Hematopoietic multipotent progenitor cell treated with erythropoietin and hydrocortisone succinate and interleukin-3 and kit ligand, for 6 days (in vitro differentiated cells): Measurements from ENCODE around the gene SLC35B2.

Source experiments
- DNase-seq: peaks from one replicate; pipeline ENCODE4 v3.0.0-alpha.2; 2015

SLC35B2 gene

DNA sequence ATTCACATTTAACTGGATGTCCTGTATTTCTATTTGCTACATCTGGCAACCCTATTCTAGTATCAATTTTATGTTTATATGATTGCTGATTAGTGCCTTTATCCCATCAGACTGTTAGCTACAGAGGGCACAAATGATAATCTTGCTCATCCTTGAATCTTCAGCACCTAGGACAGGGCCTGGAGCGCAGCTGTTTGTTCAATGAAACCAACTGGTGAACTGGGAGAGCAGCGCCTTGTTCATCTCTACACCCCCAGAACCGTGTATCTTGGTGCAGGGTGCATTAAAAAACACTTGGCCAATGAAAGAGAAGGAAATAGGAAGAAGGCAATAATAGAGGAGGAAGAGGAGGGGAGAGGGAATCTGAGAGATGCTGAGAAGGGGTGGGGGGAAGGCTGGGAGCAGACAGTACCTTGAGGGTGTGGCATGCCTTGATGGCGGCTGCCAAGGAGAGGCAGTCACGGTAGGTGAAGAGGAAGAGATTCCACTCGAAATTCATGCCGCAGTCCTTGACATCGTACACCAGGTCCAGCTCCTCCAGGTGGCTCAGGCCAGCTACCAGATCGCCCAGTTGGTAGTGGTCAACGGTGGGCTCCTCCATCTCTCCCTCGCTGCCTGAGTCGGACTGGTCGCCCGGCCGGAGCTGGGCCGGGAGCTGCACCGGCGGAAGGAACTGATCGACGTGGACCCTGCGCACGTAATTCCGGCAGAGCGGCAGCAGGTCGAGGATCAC, 28.4 kb upstream of the SLC35B2 start:
- DNase-seq, result peak; percentile 62

DNA sequence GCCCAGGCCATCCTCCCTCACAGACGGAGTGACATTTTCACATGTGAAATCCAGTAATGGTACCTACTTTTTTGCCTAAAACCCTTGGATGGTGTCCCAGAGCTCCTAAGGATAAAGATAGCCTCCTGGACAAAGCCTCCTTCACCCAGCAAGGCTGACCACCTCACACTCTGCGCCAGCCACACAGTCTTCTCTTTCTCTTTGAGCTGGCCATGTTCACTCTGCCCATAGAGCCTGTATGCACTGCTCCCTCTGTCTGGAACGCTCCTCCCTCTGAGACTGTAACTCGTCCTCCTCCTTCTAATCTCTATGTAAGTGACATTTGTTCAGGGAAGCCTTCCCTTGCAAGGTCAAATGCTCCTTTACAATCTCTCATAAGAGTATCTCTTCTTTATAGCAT, 27.5 kb upstream of the SLC35B2 start:
- no peak for DNase-seq

DNA sequence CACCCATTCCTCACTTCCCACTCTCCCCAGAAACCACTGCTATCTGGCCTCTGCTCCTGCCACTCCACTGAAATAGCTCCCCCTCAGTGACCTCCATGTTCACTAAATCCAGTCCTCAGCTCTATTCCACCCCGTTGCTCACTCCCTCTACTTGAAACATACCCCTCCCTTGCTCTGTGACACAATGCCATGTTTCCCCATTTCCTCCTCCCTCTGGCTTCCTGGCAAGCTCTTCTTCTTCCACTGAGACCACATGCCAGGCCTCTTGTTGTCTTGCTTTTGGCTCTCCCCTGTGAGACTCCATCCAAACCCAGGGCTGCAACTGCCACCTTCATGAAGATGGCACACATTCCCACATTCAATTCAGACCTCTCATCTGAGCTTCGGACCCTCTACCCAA, 26.8 kb upstream of the SLC35B2 start:
- DNase-seq, result no peak

DNA sequence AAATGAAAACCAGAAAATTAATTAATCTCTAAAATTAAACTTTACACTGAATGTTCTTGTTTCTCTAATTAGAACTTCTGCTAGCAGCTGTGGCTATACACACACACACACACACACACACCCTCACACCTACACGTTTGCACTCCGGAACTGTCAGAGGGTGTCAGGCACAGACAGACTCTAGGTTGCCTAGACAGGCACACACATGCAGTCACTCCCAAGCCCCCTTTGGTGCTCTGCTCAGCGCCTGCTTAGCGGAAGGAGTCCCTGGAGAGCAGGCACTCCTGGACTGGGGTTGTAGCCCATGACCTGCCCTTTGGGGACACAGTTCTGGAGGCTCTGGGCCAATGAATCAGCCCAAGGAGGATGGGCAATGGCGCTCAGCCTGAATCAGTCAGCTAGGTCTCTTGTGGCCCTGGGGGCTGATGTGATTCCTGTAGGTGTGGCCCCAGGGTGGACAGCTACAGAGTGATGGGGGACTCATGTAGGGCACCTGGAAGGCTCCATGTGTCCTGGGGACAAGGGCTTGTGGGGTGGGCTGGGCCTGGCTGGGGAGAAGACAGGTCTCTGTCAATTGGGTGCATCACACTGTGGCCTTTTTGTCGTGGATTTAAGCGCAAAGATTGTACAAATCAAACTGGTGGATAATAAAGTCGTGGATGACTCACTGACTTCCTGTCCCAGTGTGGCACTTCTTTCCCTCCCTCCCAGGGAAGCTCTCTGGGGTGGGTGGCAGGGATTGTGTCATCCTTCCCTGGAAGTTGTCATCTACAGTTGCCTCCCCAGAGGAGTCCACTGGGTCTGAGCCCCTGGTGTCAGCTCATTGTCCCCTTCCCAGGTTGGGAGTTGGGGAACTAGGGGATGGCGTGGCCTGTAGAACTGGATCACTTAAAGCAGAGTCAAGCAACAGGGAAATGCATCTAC, 21.7 kb upstream of the SLC35B2 start:
- no peak for DNase-seq

DNA sequence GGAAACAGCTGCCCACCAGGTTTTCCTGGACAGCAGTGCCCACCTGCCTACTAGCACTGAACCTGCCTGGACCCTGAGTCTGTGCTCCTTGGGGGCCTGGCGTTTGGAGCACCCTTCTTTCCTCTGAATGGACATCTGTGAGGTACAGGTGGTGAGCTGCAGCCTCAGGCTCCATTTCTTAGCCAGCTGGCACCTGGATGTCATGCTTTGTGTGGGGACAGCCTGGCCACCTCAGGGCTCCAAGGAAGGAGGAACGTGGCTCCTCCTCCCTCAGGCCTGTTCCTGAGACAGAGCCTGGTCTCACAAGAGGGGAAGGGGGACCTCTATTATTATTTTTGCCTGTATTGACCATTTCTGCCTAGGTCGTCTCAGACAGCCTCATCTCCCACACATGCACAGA, 21.0 kb upstream of the SLC35B2 start:
- no peak for DNase-seq

DNA sequence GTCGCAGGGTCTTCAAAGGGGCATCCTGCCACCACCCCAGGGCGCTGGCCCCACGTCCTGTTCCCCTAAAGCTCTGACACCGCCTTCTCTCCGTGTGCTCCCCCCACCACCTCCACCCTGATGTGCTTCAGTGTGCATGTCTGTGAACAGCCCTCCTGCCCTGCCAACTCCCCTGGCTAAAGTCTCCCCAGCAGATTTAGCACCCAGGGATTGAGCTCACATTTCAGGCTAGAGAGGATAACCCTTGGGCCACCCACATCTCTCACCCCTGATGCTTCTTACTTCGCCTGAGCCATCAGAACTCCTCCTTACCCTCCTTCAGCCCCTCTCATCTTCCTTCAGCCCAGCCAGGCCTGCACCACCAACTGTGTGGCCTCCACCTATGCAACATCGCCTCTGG, 20.4 kb upstream of the SLC35B2 start:
- no peak for DNase-seq

DNA sequence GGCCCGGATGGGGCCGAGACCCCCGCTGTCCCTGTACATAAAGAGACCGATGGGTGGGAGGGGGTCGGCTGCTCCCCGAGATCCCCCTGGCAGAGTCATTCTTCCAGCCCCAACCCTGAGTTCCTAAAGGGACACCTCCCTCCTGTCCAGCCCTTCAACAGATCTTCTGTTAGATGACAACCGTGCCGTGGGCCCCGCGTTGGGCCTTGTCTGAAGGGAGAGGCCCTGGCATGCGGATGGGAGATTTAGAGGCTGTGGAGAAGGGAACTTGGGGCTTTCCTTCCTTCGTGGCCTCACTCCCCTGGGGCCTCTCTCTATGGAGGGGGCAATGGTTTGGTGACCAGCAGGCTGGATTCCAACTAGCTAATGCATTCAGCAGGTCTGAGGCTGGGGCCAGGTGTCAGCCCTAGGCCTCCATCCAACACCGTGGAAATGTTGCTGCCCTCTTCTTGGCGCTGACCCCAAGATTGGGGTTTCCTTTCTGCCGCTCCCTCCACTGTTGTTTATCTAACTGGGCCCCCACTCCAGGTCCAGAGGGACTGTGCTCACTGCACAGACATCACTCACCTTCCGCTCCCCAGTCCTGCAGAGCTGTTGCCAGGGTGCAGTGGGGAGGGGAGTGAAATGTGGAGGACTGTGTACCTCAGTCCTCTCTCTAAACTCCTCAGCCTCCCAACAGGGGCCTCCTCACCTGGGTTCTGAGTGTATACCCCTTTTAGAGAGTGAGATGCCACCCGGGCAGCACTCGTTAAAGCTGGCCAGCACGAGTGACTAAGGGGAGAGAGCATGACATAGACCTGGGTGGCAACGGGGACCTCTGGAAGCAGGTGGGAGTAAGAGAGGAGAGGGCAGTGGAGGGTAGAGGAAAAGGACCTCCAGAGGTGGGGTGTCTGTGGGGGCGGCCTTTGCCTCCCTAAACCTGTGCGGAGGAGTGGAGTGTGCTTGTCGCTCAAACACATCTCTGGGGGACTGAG, 19.6 kb upstream of the SLC35B2 start:
- DNase-seq, result no peak

DNA sequence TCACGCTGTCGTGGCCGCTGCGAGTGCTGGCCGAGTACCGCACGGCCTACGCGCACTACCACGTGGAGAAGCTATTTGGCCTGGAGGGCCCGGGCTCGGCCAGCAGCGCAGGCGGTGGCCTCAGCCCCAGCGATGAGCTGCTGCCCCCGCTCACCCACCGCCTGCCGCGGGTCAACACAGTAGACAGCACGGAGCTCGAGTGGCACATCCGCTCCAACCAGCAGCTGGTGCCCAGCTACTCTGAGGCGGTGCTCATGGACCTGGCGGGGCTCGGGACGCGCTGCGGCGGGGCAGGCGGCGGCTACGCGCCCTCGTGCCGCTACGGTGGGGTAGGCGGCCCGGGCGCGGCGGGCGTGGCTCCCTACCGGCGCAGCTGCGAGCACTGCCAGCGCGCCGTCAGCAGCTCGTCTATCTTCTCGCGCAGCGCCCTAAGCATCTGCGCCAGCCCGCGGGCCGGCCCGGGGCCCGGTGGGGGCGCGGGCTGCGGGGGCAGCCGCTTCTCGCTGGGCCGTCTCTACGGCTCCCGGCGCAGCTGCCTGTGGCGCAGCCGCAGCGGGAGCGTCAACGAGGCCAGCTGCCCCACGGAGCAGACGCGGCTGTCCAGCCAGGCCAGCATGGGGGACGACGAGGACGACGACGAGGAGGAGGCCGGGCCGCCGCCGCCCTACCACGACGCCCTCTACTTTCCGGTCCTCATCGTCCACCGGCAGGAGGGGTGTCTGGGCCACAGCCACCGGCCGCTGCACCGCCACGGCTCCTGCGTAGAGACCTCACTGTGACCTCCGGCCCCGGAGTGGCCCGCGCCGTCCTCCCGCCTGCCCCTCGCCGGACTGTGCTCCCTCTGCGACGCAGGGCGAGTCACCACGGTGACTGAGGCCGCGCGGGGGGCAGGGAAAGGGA, 18.7 kb upstream of the SLC35B2 start:
- peak; percentile 63 for DNase-seq

DNA sequence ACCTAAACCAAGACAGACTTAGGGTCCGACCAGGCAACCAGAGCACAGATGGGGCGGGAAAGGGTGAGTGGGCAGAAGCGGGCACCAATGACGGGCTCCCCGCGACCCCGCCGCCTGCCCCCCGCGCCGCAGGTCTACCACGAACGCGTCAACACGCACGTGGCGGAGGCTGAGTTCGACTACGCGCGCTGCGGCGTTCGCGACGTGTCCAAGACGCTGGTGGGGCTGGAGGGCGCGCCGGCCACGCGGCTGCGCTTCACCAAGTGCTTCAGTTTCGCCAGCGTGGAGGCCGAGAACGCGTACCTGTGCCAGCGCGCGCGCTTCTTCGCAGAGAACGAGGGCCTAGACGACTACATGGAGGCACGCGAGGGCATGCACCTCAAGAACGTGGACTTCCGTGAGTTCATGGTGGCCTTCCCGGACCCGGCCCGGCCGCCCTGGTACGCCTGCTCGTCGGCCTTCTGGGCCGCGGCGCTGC, 18.0 kb upstream of the SLC35B2 start:
- no peak for DNase-seq

DNA sequence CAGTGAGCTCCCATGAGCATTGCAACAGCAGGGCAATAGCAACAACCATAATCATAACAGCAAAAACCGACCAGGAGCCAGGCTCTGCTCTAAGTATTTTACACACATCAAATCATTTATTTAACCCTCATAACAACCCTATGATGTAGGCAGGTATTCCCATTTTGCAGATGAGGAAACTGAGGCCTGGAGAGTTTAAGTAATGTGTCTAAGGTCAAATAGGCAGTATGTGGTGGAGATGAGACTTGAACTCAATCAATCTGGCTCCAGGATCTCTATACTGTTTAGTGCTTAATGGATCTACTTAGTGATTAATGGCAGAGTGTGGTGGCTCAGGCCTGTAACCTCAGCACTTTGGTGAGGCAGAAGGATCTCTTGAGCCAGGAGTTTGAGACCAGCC, 16.3 kb upstream of the SLC35B2 start:
- no peak for DNase-seq

DNA sequence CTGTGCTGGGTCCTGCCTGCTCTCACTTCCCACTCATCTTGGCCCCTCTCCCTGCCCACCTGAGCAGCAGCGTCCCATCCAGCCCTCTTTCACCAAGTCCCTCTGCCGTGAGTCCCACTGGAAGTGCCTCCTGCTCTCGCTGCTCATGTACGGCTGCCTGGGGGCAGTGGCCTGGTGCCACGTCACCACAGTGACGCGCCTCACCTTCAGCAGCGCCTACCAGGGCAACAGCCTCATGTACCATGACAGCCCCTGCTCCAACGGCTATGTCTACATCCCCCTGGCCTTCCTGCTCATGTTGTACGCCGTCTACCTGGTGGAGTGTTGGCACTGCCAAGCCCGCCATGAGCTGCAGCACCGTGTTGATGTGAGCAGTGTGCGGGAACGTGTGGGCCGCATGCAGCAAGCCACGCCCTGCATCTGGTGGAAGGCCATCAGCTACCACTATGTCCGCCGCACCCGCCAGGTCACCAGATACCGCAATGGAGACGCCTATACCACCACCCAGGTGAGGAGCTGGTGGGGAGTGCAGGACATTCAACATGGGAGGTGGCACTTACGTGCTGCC, 15.8 kb upstream of the SLC35B2 start:
- DNase-seq, result no peak

DNA sequence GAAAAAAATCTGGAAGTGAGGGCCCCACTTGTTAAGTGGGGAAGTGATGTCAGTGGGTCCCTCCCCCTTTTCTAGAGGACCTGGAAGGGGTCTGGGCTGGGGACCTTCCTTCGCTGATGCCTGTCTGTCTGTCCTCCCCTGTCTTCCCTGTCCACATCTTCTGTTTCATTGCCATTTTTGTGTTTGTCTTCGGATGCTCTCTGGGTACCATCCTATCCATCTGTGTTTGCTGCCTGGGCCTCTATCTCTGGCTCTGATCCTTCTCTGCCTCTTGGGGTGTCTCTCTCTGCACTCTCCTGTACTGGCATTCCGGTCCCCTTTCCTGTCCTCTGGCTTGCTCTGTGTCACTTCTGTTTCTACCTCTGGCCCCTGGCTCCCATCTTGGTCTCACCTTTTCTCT, 15.2 kb upstream of the SLC35B2 start:
- no peak for DNase-seq

DNA sequence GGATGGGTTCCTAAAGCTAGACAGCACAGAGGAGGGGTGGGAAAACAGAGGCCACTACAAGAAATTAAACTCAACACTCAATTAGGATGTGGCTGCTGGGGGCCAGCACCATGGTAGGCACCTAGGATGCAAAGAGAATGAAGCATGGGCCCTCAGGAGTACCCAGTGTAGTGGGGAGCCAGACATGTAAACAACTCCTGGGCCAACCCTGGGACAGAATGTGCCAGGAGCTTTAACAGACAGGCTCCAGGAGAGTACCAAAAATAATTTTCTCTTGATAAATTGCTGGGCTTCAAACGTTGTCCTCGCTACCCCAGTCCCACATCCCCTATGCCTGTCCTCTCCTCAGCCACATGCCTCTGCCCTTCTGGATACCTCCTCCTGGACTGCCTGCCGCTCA, 14.6 kb upstream of the SLC35B2 start:
- no peak for DNase-seq

DNA sequence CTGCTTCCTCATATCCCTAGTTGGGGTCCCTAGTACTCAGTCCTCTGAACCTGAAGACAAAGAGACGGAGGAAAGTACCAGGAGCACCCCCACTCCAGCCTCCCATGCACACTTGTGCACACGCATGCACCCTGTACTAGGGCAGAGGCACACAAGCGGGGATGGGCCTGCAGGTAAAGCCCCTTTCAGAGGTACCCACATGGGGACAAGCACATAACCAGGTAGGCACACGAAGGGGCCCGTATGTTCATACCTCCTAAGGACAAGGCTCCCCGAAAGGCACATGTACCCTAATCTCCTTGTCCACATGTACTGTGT, 14.0 kb upstream of the SLC35B2 start:
- DNase-seq, result no peak

DNA sequence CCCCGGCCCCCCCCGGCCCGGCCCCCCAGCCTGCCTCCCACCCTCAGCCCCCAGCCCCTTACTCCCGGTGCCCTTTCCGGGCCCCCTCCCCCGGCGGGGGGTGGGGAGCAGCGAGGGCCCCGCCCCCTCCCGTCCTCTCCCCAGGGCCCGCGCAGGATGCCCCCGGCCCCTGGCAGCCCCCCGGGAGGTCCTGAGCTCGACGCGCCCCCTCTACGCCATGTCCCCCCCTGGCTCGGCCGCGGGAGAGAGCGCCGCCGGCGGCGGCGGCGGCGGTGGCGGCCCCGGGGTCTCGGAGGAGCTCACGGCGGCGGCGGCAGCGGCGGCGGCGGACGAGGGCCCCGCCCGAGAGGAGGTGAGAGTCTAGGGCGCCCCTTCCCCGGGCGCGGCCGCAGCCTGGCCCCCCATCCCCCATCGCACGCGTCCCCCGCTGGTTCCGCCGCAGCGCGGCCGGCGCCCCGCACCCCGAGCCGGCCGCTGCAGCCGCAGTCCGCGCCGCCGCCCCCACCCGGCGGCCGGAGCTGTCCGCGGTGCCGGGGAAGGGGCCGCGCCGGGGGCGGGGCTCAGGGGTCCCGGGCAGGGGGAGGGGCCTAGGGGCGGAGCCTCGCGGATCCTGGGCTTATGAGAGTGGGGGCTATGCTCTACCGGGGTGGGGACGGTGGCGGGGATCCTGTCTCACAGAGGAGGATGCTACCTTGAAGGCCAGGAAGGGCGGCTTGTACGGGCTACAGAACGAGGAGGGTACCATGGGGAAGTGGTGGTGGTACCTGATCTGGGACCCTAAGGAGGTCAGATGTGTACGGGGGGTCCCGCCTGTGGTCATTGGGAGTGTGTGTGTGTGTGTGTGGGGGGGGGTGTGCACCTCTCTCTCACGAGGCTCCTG, 13.4 kb upstream of the SLC35B2 start:
- no peak for DNase-seq

DNA sequence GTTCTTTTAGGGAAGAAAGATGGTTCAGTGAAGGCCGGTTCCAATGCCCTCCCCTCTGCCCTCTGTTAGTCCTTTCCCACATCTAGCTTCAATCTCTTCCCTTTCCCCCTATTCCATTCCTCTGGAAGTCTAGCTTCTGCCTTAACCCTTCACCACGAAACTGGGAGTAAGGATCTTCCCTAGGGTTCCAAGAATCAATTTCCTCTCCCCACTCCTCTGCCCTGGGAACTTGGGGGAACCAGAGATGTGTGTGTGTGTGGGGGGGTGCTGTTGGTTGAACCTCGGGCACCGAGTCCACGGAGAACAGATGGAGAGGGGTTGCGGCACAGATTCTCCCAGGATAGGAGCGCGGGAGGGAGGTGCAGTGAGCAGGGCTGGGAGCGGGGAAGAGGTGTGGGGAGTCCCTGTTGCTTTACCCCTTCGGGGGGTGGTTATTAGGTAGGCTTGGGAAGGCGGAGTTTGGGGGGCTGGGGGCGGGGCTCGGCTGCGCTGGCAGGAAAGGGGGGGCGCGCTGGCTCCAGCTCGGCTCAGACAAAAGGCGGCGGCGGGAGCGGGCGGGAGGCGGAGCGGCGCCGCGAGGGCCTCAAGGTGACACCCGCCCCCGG, 12.7 kb upstream of the SLC35B2 start, which contains the start of gene TMEM151B:
Gene TMEM151B, plus strand, starts transcription at position 530 of the 605 bp plus-strand sequence. CDS start 293 bp downstream, outside the sequence.
- DNase-seq, result no peak

DNA sequence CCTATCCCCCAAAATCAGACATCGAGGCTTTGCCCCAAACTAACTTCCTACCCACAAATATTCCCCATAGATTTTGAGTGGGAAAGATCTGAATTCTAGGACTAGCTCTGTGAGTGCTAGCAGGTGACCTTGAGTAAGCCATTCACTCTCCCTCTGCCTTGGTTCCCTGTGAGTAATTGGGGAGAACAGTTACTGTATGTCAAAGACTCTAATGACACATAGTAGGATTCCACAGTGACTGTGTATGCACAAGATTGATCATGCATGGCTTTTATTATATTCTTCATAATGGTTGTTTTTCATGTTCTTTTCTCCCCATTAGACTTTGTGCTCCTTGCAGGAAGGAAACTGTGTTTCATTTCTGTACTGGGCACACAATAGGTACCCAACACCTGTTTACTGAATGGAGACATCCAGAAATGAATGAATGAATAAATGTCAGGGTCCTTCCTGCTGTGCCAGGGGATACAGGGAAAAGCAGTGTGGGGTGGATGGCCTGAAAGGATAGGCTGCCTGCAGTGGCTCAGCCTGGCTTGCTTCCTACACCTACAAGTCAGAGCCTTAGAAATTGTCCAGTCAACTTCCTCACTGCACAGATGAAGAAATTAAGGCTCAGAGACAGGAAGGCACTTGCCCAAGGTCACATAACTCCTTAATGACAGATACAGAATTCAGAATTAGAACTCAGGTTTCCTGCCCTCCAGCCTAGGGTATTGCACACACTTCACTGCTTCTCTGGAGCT, 12.0 kb upstream of the SLC35B2 start:
- no peak for DNase-seq

DNA sequence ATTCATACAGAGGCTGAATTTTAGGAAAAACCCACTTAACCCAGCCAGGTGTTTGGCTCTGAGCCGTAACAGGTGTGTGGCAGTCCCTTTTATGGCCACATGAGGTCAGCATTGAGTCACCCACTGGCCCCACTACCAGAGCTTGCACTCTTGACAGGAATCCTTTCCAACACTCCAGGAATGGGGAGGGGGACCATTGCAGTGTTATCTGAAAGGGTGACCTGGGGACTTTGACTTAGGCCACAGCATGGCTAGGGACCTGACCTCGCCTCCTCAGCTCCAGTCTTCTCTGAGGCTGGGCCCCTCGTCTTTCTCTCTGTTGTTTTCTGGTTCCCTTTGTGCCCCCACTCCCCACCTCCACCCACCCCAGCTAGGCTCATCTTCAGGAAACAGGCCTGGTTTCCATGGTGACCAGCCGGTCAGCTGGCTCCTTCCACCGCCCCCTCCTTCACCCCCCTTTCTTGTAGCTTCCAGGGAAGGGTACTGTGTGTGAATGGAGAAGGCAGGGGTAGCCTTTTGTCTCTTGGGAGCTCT, 10.8 kb upstream of the SLC35B2 start:
- DNase-seq, result peak; percentile 69

DNA sequence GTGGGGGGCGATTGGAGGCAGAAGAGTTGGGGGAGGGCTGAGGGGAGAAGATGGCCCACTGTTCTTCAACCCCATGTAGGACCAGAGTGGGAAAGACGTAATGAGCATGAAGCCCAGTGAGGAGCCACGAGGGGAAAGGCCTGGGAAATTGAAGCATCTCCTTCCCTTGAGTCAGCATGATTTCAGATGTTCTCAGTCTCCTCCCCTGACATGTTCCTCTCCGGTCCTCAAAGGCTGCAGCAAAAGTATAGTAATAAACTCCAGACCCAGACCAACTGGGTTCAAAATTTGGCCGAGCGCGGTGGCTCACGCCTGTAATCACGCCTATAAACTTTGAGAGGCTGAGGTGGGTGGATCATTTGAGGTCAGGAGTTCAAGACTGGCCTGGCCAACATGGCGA, 9.9 kb upstream of the SLC35B2 start:
- DNase-seq, result no peak
